ENCODE data around the gene ADAM12.

- TF ChIP-seq YY1 (IDR thresholded peaks at IDR 0.05; ENCODE audit: low read depth) (no peak), EP300 (IDR thresholded peaks at IDR 0.05; ENCODE audit: borderline replicate concordance) (no peak), TEAD4 (IDR thresholded peaks at IDR 0.05) (no peak), TAF1 (IDR thresholded peaks at IDR 0.05; ENCODE audit: low read depth) (no peak), REST (IDR thresholded peaks at IDR 0.05; ENCODE audit: low read depth) (no peak), RAD21 (IDR thresholded peaks at IDR 0.05; ENCODE audit: low read depth) (no peak), MAX (IDR thresholded peaks at IDR 0.05) (no peak), NFIC (IDR thresholded peaks at IDR 0.05) (no peak), CEBPB (IDR thresholded peaks at IDR 0.05) (no peak), FOXM1 (IDR thresholded peaks at IDR 0.05; ENCODE audit: borderline replicate concordance, low read depth) (no peak), TCF12 (IDR thresholded peaks at IDR 0.05; ENCODE audit: low read depth) (no peak), EGR1 (IDR thresholded peaks at IDR 0.05) (no peak)
These were observed 212.5 kb downstream of the ADAM12 start for GRCh38 chr10:126175641-126176262.
